AG20443 (cell line): ENCODE results near the gene COL27A1.
A peak's percentile ranks its signal among the peaks of the same experiment; 100 is the strongest.
"Not testable (repeated sequence)": the region's sequence is repeated elsewhere in the genome, so short reads cannot be mapped to it uniquely, and the experiment has no call there.

ENCODE experiments used
- DNase-seq: peaks from one replicate; pipeline ENCODE4 v3.0.0; 2012; ENCODE audit warnings: low spot score, mixed read lengths

COL27A1 gene

GRCh38 chr9:114308361-114308950 lies 153.1 kb downstream of the COL27A1 start:
- DNase-seq: peak; percentile 3

GRCh38 chr9:114309096-114309495 lies 153.8 kb downstream of the COL27A1 start:
- peak; percentile 1 for DNase-seq

GRCh38 chr9:114310471-114311450 lies 155.4 kb downstream of the COL27A1 start:
- no peak for DNase-seq

- peak; percentile 1 for DNase-seq
Measured at GRCh38 chr9:114311571-114312512, 156.5 kb downstream of the COL27A1 start.

GRCh38 chr9:114312513-114312875 lies 157.2 kb downstream of the COL27A1 start:
- peak; percentile 0 for DNase-seq

GRCh38 chr9:114313186-114313585 lies 157.8 kb downstream of the COL27A1 start:
- no peak for DNase-seq

GRCh38 chr9:114314256-114314867 lies 159.0 kb downstream of the COL27A1 start:
- DNase-seq: no peak

- peak; percentile 11 for DNase-seq
Measured at GRCh38 chr9:114314881-114315722, 159.8 kb downstream of the COL27A1 start.

GRCh38 chr9:114315723-114316363 lies 160.5 kb downstream of the COL27A1 start:
- DNase-seq: peak; percentile 1

- DNase-seq: peak; percentile 6
Measured at GRCh38 chr9:114316605-114317230, 161.4 kb downstream of the COL27A1 start.

- DNase-seq: peak; percentile 73
Measured at GRCh38 chr9:114317665-114318357, 162.5 kb downstream of the COL27A1 start.

- DNase-seq: no peak
Measured at GRCh38 chr9:114318416-114318815, 163.1 kb downstream of the COL27A1 start.

GRCh38 chr9:114319147-114319546 lies 163.8 kb downstream of the COL27A1 start:
- DNase-seq: no peak

- not testable (repeated sequence) for DNase-seq
Measured at GRCh38 chr9:114320710-114321109, 165.4 kb downstream of the COL27A1 start.

- no peak for DNase-seq
Measured at GRCh38 chr9:114321759-114322158, 166.4 kb downstream of the COL27A1 start.

GRCh38 chr9:114322160-114322818 lies 167.0 kb downstream of the COL27A1 start:
- not testable (repeated sequence) for DNase-seq

- not testable (repeated sequence) for DNase-seq
Measured at GRCh38 chr9:114322831-114323531, 167.6 kb downstream of the COL27A1 start, which contains the start of gene ORM1. ORM1 (plus strand) TSS chr9:114323098; CDS start chr9:114323134, 36 bp downstream.

- not testable (repeated sequence) for DNase-seq
Measured at GRCh38 chr9:114323849-114324248, 168.5 kb downstream of the COL27A1 start.
